Activated T-cell treated with anti-CD3 and anti-CD28 coated beads, Interleukin-2, amount 50 U/mL, for 72 hours (primary cell): ENCODE measurements around the gene CCNJ. TPM values are rescaled to one million over a fixed set of nuclear protein-coding genes. Genes with fewer than 3 reads are reported as not detected.

Experiments used
- total RNA-seq, 2 donors: library from RNA; stranded (reverse); gene quantifications; one replicate each; pipeline ENCODE4 v1.2.3, GENCODE V29; 2022

The CCNJ gene
- total RNA-seq, 2 donors from 2014 or later = 5.6 to 6.4 TPM

Other genes starting within 250 kb of the CCNJ start
- gene CC2D2B, start 135.6 kb upstream of the CCNJ start, total RNA-seq = under 1 TPM in 1 of 2 donors, not detected in 1; 0.22 TPM
- gene ZNF518A, start 86.7 kb downstream of the CCNJ start, total RNA-seq = 10 to 100 TPM; 26.6 to 34.7 TPM
- under 1 TPM in 1 of 2 donors, not detected in 1; 0.69 TPM for gene BLNK, start 228.0 kb downstream of the CCNJ start, total RNA-seq